GM11168 (cell line): ENCODE results near the gene ANKRD2.
"Not testable (repeated sequence)": the region's sequence is repeated elsewhere in the genome, so short reads cannot be mapped to it uniquely, and the experiment has no call there.

Experiments used
- in situ Hi-C: fragments of 300-500 bp; cut with MboI; formaldehyde crosslinking; loops from one replicate; pipeline ENCODE4 v1.12.0; 2022; ENCODE audit warnings: low sequenced_read_pairs; ENCODE audit not compliant: unreplicated experiment

ANKRD2 gene

DNA sequence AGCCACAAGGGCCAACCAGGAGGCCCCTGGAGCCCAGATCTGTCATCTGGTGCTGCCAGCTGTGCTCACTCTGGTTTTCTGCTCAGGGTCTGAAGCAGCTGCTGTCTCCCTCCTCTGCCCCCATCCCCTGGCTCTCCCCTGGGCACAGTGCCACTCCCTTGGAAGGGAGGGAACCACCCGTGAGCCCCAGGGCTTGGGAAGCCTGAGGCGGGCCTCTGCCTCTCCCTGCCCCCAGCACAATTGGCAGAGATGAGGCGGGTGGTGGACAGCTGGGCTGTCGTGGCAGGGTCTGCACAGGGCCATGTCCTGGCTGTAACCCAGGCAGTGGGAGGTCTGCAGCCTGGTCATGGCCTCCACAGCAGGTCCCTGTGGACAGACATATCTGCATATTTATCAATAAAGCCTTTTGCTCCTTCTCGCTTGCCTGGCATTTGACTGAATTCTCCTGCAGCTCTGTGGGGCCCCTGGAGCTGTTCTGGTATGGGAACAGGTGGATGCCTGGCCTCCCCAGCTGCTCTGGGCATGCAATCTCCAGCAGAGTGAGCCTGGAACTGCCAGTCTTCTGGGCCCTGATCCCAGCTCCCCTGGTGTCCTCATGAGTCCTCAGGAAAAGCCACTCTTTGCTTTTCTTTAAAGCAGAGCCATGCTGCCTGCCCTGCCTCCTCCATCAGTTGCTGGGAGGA is 1.6 kb upstream of the ANKRD2 start:
- in situ Hi-C loops: no loop called here

DNA sequence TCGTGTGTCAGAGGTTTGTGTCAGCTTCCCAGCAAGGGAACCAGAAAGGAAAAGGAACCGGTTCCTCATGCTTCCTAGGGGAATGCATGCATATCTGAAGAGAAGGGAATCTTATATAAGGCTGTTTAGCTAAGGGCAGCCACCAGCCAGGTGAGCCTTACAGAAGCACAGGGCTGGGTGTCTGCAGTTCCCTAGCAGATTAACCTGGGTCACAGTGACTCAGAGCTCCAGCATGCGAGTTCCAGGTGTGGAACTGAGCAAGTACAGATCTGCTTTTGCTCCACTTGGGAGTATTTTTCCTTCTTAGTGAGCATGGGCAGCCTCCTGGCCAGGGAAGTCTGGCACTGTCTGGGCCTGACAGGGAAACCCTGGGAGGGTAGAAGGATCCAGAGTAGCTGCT is 957 bp upstream of the ANKRD2 start:
- in situ Hi-C loops: no loop called here

DNA sequence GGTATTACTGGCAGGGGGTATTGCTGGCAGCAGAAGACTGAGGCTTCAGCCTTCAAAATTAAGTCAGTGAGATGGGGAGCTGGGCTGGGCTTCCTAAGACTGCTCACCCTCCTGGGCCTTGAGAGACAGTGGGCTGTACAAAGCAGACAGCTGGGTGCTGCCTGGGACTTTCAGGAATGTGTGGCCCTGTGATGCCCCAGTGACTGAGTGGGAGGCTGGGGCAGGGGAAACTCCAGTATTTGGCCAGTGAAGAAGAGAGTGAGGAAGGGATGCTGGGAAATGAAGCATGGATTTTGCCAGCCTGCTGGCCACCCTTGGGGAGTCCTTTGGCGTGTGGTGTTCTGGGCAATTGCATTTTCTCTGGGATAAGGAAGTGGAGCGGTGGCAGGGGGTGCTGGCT is 442 bp downstream of the ANKRD2 start:
- in situ Hi-C loops: no loop called here

DNA sequence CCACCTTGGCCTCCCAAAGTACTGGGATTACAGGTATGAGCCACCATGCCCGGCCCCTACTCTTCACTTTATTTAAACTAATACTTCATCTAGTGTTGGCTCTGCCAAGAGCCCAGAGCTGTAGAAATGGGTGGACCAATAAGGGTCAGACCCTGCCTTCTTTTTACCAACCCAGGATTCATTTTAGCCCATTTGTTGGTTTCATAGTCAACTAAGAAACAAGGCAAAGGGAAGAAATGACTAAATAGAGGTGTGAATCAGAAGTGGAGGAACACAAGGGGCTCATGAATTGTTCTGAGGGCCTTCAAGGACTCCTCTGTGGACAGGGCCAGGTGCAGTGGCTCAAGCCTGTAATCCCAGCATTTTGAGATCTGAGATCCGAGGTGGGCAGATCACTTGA is 1.1 kb downstream of the ANKRD2 start:
- in situ Hi-C loops: no loop called here

DNA sequence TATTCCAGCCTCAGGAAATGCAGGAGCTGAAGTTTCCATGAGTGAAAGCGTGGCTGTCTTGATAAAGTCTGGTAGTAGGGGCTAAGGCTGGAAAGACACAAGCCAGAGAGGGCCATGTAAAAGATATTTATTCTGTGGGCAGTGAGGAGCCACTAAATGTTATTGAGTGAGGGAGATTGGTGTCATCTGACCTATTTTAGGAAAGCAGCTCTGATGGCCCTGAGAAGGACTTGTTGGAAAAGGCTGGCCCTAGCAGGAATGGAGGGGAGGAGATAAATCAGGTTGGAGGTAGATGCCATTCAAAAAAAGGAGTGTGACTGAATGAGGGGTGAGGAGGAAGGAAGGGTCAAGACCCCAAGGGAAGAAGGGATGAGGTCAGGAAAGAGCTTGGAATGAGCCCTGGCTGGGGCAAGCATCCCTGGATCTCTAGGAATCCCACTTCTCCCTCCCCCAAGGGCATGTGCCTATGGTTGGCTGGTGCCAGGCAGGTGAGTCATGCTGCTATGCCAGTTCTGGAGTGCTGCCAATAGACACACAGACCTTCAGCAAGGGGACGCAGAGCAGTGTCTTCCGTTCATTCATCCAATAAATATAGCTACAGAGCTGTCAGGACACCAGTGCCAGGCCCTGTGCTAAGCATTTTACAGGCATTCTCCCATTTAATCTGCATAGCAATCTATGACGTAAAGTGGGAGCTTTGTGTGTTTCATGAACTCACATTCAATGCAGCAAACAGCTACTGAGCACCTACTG is 2.0 kb downstream of the ANKRD2 start:
- in situ Hi-C loops: no loop called here

DNA sequence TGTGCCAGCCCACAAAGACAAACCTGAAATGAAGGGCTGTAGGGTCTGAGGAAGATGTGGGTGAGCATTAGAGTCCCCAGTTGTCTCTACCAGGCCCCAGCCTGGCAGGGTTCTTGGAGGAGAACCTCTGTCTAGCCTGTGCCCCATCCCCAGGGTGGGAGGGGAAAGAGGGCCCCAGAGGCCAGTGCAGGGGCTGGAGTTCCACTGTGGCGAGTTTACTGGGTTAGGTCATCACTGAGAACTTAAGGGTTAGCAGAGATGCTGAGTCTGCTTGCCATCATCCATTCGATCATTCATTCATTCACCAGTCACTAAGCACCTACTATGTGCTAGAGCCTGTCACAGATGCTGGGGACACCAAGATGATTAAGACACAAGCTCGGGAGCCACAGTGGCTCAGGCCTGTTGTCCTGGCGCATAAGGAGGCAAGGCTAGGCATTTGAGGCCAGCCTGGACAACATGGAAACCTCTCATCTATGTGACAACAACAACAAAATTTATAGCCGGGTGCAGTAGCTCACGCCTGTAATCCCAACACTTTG is 2.6 kb downstream of the ANKRD2 start:
- in situ Hi-C loops: no loop called here

DNA sequence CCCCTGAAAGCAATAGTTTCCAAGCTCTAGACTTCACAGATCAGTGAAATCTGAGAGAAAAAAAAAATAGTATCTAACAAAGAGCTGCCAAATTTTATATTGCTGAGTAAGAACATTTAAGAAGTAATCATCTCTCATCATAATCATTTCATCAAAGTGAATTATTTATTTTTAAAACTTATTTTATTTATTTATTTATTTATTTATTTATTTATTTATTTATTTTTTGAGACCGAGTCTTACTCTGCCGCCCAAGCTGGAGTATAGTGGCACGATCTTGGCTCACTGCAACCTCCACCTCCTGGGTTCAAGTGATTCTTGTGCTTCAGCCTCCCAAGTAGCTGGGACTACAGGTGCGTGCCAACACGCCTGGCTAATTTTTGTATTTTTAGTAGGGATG is 3.9 kb downstream of the ANKRD2 start:
- in situ Hi-C loops: not testable (repeated sequence)

DNA sequence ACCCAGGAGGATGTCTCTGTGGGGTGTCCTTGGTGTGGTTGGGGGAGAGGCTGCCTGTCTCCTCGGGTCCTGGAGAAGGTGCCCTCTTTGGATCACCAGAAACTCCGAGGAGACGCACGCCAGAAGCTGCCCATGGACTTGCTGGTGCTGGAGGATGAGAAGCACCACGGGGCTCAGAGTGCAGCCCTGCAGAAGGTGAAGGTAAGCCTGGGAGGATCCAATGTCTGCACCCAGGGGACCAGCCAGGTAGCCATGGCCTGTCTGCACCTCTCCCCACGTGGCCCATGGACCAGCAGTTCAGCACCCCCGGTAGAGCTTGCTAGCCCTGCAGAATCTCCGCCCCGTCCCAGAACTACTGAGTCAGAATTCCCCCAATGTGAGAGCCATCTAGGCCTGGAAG is 5.1 kb downstream of the ANKRD2 start:
- in situ Hi-C loops: no loop called here

DNA sequence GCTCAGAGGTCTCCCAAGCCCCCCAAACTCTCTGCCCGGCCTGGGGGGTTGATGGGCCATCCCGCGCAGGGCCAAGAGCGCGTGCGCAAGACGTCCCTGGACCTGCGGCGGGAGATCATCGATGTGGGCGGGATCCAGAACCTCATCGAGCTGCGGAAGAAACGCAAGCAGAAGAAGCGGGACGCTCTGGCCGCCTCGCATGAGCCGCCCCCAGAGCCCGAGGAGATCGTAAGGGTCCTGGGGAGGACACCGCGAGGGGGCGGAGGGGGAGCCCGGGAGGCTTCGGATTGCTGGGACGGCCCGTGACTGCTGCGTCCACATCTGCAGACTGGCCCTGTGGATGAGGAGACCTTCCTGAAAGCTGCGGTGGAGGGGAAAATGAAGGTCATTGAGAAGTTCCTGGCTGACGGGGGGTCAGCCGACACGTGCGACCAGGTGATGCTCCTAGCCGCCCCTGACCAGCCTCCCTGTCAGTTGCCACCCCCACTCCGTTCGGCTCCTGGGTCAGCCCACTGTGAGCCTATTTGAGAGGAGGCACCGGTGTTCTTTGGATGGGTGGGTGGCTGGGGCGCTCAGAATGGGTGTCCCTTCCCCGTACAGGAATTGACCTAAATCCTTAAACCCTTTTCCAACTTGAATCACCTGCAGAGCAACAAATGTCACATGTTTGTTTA is 5.7 kb downstream of the ANKRD2 start:
- in situ Hi-C loops: no loop called here

DNA sequence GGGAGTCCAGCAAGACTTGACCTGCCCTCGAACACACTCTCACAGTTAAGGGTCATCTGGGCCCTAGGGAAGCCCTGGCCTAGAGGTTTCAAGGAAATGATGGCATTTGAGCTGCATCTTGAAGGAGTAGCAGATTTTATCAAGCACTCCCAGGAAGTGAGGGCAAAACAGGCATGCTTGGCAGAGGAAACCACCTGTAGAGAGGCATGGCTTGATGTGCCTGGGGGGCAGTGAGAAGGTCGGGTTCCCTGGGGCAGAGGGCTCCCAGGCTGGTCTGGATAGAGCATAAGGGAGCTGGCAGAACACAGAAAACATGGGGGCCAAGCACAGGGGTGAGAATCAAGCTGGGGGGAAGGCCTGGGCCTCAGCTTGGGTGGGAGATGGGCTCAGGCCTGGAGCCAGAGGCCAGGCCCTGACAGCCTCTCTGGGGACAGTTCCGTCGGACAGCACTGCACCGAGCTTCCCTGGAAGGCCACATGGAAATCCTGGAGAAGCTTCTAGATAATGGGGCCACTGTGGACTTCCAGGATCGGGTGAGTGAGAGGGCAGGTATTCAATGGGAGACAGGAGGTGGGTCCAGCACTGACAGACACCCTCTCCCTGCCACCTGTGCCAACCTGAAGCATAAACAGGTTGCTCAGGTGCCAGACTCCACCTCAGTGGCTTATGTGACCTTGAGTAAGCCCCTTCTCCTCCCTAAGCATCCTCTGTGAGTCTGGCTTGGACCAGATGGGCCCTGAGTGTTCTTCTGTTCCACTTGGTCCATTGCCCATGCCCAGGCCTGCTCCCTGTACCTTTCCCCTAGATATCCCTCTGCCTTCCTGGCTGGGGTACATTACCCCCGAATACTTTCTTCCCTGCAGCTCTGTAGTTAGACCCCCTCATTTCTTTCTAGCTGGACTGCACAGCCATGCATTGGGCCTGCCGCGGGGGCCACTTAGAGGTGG is 8.1 kb downstream of the ANKRD2 start:
- in situ Hi-C loops: no loop called here

DNA sequence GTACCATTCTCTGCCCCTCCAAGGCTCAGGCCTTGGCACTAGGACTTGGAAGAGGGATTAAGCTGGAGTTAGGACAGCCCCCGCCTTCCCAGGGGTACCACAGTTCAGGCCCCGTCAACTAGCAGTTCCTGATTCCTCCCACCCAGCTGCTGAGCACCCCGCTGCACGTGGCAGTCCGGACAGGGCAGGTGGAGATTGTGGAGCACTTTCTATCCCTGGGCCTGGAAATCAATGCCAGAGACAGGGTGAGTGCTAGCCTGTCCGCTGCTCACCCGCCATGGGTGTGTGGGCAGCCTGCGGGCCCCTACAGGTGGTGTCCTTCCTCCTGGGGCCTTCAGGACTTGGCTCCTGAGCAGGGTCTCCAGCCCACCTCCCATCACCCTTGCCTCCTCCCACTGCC is 9.6 kb downstream of the ANKRD2 start:
- in situ Hi-C loops: no loop called here

DNA sequence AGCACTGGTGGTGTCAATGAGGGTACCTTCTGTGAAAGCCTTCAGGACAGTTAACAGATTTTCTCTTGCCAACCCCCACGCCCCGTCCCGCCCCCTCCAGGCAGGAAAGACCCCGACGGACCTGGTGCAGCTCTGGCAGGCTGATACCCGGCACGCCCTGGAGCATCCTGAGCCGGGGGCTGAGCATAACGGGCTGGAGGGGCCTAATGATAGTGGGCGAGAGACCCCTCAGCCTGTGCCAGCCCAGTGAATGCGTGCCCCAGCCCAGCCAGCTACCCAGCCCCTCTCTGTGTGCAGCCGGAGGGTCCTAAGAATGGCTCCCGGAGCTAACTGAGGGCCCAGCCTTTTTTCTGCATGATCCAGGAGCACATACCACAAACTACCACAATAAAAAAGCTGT is 10.9 kb downstream of the ANKRD2 start:
- in situ Hi-C loops: no loop called here

DNA sequence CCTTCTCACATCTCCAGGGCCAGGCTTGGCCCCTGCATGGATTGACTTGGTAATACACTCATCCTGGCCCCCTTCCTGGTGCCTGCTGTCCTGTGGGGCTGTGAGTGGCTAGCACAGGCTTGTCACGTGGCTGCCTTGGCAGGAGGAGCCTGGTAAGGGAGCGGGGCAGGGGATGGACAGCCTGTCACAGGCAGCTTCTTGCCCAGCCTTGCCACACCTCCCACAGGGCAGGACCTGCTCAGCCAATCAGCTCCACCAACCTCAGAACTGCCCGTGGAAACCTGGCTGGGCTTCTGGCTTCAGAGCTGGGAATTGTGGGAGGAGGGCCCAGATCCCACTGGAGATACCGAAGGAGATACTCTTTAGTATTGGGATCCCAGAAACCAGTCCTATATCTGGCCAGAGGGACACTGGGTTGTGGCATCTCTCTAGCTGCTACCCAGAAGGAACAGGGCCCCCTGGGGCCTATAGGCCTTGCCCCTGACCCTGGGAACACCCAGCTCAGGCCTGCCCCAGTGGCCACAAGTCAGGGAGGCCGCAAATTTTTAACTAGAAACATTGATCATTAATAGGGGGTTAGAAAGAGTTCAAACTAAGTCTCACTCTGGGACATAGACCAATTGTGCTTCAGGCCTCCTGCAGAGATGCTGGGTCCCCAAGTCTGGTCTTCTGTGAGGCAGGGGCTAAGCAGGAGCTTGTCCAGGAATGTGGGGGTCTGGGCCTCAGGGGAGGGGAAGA is 11.7 kb downstream of the ANKRD2 start, which contains the start of gene HOGA1:
HOGA1 (plus strand) TSS at position 330 of the 738 bp plus-strand sequence; CDS start at position 645, 315 bp downstream.
- in situ Hi-C loops: no loop called here

DNA sequence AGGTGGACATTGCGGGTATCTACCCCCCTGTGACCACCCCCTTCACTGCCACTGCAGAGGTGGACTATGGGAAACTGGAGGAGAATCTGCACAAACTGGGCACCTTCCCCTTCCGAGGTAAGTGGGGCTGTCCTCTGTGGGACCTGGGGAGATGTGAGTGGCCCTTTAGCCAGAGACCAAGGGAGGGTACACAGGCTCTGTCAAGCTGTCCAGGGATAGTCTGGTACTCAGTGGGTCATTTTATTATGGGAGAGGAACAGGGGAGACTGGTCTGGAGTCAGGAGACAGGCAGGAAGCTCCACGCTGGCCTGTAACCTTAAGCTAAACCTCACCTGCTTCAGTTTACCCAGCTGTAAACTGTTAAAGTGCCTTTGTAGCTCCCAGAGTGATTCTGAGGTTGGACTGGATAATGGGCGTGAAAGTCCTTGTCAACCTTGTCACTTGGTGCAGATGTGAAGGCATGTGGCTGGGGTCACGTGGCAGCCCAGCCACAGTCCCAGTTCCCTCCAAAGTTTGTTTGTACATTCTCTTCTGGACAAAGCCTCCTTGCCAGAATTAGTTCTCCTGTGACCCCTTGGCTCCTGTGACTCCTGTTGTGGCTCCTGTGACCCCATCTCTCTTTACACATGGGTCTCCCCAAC is 12.3 kb downstream of the ANKRD2 start:
- in situ Hi-C loops: no loop called here

DNA sequence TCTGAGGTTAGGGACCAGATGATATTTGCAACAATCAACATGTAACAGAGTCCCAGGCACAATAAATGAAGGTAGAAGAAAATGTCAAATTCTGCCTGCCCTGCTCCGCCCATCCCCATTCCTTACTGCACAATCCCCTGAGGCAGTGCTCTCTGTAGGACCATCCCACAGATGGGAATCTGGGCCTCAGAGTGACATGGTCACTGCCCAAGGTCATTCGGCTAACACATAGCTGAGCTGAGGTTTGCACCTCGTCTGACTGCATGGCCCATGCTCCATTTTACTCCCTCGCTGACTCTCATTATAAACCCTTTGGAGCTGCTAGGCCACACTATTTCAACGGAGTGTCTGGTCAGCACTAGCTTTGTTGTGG is 12.8 kb downstream of the ANKRD2 start:
- in situ Hi-C loops: no loop called here

DNA sequence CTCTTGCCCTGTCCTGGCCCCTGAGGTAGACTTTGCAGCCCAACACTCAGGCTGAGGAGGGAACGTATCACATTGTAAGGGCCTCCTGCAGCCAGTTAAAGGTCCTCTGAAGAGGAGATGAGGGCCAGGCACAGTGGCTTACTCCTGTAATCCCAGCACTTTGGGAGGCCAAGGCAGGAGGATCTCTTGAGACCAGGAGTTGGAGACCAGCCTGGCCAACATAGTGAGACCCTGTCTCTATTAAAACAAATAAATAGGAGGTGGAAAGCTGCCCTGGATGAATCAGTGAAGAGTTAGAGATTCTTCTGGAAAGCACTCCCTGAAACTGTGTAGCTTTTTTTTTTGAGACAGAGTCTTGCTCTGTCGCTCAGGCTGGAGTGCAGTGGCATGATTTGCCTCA is 14.6 kb downstream of the ANKRD2 start:
- in situ Hi-C loops: no loop called here

DNA sequence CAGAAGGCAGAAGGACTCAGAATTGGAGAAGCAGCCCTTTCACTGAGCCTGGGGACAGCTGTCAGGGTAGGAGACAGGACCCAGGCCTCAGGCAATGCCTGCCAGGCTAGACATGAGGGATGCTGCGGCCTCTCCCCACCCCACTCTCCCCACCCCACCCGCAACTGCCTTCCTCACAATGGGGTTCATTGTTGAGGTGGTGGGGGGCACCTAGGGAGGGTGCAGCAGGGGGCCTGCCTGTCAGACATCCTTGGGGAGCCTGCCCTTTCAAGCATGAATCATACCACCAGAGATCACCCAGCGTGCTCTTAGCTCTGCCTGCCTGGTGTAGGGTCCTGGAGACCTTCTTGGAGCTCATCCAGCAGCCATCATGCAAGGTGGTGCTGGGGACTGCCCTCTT is 16.9 kb downstream of the ANKRD2 start, which contains the start of gene C10orf62:
C10orf62 (plus strand) TSS at position 243 of the 400 bp plus-strand sequence. CDS start 177 bp downstream, outside the sequence.
- in situ Hi-C loops: no loop called here

DNA sequence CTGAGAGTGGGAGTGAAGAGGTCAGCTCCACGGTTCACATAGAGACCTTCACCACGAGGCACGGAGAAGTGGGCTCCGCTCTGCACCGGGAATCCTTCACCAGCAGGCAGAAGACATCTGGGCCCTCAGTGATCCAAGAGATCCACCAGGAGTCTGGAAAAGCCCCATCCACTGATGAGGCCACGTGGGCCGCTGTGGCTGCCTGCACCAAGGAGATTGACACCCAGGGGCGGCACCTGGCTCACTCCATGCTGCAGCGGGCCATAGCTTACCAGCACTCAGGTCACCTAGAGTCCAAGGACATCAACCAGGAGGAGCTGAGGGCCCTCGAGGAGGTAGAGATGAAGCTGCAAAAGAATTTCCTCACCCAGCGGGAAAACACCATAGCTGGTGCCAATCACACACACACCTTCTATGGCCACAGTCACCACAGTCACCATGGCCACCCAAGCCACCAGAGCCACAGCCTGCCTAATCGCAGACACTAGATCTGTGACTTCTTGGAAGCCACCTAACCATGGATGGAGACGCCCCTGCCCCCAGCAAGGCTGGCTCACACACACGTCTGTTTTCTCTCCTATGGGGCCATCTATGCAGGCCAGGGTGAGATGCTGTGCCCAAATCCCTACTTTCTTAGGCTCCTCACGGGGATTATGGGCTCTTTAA is 17.6 kb downstream of the ANKRD2 start:
- in situ Hi-C loops: no loop called here
